ENCODE results near the gene ARHGAP44.
"Not testable (repeated sequence)": the region's sequence is repeated elsewhere in the genome, so short reads cannot be mapped to it uniquely, and the experiment has no call there.

Gene ARHGAP44

DNA sequence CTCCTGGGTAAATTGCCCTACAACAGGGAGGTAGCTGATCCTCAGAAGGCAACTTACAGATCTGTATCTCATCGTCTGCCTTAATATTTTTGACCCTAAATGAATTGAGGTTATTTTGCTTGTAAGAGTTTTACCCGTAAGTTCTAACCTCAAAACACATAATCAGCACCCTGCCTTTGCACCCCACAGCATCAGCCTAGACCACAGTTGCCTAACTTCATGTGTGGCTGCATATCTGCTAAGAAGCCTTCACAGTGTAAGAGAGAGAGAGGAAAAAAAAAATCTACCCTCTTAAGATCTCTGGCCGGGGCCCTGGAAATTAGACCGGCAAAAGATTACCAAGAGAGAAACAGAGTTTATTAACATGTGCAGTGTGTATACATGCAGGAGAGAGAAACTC, 76.9 kb downstream of the ARHGAP44 start:
- Mint-ChIP-seq H3K4me1 (no peaks in the 10 kb centered on the region), H3K27me3 (ENCODE audit: low read depth) (peaks cover 6% of the 10 kb centered on the region), H3K4me3 (no peak overlapping the region), H3K9me3 (peaks cover 5% of the 10 kb centered on the region), H3K36me3 (ENCODE audit: low read depth) (peaks cover 4% of the 10 kb centered on the region), H3K27ac (no peak overlapping the region)
- TF ChIP-seq, protein P1, sequence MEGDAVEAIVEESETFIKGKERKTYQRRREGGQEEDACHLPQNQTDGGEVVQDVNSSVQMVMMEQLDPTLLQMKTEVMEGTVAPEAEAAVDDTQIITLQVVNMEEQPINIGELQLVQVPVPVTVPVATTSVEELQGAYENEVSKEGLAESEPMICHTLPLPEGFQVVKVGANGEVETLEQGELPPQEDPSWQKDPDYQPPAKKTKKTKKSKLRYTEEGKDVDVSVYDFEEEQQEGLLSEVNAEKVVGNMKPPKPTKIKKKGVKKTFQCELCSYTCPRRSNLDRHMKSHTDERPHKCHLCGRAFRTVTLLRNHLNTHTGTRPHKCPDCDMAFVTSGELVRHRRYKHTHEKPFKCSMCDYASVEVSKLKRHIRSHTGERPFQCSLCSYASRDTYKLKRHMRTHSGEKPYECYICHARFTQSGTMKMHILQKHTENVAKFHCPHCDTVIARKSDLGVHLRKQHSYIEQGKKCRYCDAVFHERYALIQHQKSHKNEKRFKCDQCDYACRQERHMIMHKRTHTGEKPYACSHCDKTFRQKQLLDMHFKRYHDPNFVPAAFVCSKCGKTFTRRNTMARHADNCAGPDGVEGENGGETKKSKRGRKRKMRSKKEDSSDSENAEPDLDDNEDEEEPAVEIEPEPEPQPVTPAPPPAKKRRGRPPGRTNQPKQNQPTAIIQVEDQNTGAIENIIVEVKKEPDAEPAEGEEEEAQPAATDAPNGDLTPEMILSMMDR (IDR thresholded peaks at IDR 0.05; ENCODE audit: unreplicated experiment in 3 of 3), result no peak

DNA sequence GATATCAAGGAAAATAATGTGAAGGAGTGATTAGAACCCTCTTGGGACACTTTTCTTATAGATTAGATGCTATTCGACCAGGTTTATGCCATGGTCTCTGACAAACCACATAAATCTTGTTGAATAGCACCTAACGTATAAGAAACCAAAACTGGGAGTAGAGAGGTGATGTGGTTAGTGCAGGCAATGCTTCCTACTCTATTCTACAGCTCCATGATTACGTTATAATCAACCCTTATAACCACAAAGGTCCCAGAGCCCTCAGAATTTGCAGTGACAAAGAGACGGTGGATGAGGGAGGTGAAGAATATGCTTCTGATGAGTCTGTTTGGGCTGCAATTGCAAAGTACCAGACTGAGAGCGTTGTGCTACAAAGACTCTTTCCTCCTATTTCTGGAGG, 78.4 kb downstream of the ARHGAP44 start:
- no peaks in the 10 kb centered on the region for H3K4me1 Mint-ChIP-seq
- peaks cover 6% of the 10 kb centered on the region for H3K36me3 Mint-ChIP-seq (ENCODE audit: low read depth)
- H3K4me3 Mint-ChIP-seq, result no peak overlapping the region
- no peaks in the 10 kb centered on the region for H3K27me3 Mint-ChIP-seq (ENCODE audit: low read depth)
- peaks cover 12% of the 10 kb centered on the region for H3K9me3 Mint-ChIP-seq
- no peak overlapping the region for H3K27ac Mint-ChIP-seq
- TF ChIP-seq, protein P1 (IDR thresholded peaks at IDR 0.05; ENCODE audit: unreplicated experiment in 3 of 3), result no peak

- H3K4me3 Mint-ChIP-seq; H3K4me1 Mint-ChIP-seq; H3K27me3 Mint-ChIP-seq (ENCODE audit: low read depth); H3K27ac Mint-ChIP-seq: not testable (repeated sequence)
- H3K9me3 Mint-ChIP-seq, result peaks cover 18% of the 10 kb centered on the region
- peaks cover 10% of the 10 kb centered on the region for H3K36me3 Mint-ChIP-seq (ENCODE audit: low read depth)
Measured at GRCh38 chr17:12873415-12874125, 84.3 kb downstream of the ARHGAP44 start.

- peaks cover 2% of the 10 kb centered on the region for H3K9me3 Mint-ChIP-seq
- no peaks in the 10 kb centered on the region for H3K4me1 Mint-ChIP-seq
- H3K36me3 Mint-ChIP-seq (ENCODE audit: low read depth), result peaks cover under 1% of the 10 kb centered on the region
- H3K4me3 Mint-ChIP-seq, result no peak overlapping the region
- H3K27ac Mint-ChIP-seq, result no peak overlapping the region
- H3K27me3 Mint-ChIP-seq (ENCODE audit: low read depth), result peaks cover 4% of the 10 kb centered on the region
- TF ChIP-seq, protein P1 (IDR thresholded peaks at IDR 0.05; ENCODE audit: unreplicated experiment in 3 of 3), result no peak
Measured at GRCh38 chr17:12877953-12878669, 88.8 kb downstream of the ARHGAP44 start.

DNA sequence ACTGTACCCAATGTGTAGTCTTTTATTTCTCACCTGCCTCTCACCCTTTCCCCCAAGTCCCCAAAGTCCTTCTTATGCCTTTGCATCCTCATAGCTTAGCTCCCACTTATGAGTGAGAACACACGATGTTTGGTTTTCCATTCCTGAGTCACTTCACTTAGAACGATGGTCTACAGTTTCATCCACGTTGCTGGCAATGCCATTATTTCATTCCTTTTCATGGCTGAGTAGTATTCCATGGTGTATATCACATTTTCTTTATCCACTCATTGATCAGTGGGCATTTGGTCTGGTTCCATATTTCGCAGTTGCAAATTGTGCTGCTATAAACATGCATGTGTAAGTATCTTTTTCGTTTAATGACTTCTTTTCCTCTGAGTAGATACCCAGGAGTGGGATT, 89.8 kb downstream of the ARHGAP44 start:
- H3K4me1 Mint-ChIP-seq; H3K4me3 Mint-ChIP-seq; H3K9me3 Mint-ChIP-seq; H3K27me3 Mint-ChIP-seq (ENCODE audit: low read depth); H3K36me3 Mint-ChIP-seq (ENCODE audit: low read depth); H3K27ac Mint-ChIP-seq: not testable (repeated sequence)

DNA sequence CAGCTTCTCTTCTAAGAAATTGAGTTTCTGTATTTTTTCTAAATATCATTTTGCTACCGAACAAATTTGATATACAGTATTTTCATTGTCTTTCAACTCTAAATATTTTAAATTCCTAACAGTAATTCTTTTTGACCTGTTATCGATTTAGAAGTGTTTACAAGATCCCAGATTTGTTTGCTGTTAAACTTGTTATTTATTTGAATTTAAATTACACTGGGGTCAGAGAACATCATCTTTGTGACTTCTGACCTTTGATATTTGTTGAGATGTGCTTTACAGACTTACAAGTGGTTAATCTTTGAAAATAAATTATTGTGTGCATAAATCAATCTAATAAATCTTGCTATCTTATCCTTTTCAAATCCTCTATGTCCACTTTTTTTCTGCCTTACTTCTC, 94.2 kb downstream of the ARHGAP44 start:
- TF ChIP-seq, protein P1 (IDR thresholded peaks at IDR 0.05; ENCODE audit: unreplicated experiment in 3 of 3), result no peak
- Mint-ChIP-seq H3K27ac (no peak overlapping the region), H3K9me3 (peaks cover 10% of the 10 kb centered on the region)

DNA sequence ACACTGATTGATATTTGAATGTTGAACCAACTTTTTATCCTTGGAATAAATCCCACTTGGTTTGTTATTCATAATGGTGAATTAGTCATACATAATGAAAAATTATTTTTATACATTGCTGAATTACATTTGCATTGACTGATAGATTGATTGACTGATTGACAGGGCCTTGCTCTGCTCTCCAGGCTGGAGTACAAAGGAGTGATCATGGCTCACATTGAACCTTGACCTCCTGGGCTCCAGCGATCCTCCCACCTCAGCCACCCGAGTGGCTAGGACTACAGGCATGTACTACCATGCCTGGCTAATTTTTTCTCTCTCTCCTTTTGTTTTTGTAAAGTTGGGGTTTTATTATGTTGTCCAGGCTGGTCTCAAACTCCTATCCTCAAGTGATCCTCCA, 97.8 kb downstream of the ARHGAP44 start:
- TF ChIP-seq, protein P1 (IDR thresholded peaks at IDR 0.05; ENCODE audit: unreplicated experiment in 3 of 3), result no peak
- Mint-ChIP-seq H3K36me3 (ENCODE audit: low read depth) (peaks cover 4% of the 10 kb centered on the region), H3K4me3 (no peak overlapping the region), H3K27me3 (ENCODE audit: low read depth) (no peaks in the 10 kb centered on the region), H3K9me3 (peaks cover 32% of the 10 kb centered on the region), H3K27ac (no peak overlapping the region), H3K4me1 (no peaks in the 10 kb centered on the region)

More for the DNA sequence above, 94.2 kb downstream of the ARHGAP44 start:
- Mint-ChIP-seq H3K4me3 (no peak overlapping the region), H3K36me3 (ENCODE audit: low read depth) (no peaks in the 10 kb centered on the region), H3K4me1 (no peaks in the 10 kb centered on the region), H3K27me3 (ENCODE audit: low read depth) (no peaks in the 10 kb centered on the region)

Measured in nephron (organoid).